Suppressor macrophage (primary cell): Measurements from ENCODE around the gene ITPK1.

ENCODE experiments used
- DNase-seq, 4 experiments: peaks; one replicate each; pipeline ENCODE4 v3.0.0-alpha.2; 2020 to 2022

The ITPK1 gene

DNA sequence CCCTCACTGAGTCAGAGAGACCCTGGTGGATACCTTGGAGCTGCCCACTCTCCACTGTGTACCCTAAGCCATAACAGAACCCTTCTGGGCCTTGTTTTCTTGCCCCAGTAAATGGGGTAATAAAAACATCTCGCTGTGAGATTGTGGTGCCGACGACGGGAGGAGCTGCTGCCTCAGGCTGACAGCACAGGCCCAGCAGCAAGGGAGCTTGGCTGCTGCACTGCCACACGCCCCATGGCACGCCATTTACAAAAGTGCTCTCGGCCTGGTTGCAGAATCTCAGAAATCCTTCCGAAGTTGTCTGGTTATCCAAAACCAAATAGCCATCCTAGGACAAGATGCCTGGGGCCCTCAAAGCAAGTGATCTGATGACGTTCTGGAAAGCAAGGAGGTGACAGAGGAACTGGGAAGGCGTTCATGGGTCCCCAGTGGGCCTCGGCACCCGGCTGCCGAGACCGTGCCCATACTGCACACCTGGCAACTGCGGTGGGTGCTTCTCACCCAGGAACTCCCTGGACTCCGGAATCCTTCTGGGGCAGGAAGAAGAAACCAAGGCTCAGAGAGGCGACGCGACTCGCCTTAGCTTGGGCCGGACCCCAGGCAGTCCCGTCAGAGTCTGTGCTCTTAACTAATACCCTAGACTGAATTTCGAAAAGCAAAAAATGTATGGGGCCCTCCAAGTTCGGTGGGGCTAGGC, 166.1 kb downstream of the ITPK1 start:
- no peak for DNase-seq

DNA sequence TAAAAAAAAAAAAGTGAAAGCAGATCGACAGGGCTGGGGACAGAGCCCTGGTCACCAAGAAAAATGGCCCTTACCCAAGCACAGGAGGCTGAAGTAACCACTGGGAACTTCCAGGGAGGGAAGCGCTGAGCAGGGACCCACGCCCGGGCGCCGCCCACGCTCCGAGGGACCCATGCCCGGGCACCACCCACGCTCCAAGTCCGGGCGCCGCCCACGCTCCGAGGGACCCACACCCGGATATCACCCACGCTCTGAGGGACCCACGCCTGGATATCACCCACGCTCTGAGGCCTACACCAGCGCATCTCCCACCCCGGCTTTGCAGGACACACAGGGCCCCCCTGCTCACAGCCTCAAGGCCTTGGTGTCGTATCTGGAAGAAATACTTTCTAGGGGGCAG, 167.1 kb downstream of the ITPK1 start:
- DNase-seq, result no peak

DNA sequence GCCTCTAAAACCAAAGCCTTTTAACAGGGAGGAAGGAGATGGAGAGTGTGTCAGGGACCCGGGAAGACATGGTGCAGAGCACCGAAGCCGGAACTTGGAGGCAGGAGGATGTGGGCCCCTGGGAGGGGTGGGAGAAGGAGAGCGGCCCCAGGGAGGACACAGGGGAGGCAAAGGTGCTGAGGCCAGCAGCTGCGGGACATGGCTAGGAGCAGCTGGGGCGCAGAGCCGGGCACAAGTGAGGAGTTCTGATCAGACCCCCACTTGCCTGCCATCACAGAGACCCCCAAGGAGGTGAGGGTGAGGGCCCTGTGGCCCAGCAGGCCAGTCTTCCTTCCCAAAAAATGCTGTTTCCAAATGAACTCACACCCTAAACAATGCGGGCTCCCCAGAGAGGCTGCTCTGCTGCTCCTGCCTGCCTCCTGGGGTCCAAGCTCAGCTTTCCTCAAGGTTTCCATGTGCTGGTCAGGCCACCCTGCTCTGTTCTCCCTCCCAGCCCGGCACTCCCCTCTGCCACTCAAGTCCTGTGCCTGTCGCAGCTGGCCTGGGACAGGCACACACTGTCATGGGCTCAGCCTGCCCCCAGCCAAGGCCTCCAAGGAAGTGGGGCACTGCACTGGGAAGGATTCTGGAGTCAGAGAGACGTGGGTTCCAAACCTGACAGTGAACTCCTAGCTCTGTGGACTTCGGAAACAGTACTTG, 168.7 kb downstream of the ITPK1 start:
- no peak for DNase-seq

DNA sequence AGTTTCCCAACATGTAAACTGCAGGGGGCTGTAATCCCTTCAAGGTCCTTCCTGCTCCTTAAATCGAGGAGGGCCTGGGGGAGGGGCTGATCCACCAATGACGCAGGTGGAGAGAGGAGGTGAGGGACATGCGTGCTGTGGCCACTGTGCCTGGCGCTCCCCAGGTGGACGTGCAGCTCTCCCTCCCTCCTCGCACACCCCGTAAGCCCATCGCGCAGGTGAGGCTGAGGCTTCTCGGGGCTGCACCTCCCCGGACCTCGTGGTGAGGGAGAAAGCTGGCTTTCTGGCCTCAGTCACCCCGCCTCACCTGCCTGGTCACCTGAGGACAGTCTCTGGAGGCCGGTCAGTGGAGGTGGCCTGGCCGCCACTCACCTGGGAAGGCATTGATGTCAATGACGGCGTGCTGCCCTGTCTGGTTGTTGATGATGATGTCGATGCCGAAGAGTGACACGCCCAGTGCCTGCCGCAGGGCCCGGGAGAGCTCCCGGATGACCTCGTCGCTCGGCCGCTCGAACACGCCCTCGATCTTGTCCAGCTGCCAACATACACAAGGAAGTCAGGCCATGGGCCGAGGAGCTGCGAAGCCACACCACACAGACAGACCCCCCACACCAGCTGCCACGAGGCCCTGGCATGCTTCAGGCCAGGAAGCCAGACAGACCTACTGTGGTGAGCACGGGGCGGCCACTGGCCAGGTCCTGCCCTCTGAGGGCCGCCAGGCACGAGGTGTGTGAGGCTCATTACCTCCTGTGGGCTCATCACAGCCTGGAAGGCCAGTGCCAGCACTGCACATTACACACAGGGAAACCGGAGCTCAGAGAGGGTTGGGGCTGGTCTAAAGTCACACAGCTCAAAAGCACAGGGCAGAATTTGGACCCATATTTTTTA, 169.5 kb downstream of the ITPK1 start:
- no peak for DNase-seq

DNA sequence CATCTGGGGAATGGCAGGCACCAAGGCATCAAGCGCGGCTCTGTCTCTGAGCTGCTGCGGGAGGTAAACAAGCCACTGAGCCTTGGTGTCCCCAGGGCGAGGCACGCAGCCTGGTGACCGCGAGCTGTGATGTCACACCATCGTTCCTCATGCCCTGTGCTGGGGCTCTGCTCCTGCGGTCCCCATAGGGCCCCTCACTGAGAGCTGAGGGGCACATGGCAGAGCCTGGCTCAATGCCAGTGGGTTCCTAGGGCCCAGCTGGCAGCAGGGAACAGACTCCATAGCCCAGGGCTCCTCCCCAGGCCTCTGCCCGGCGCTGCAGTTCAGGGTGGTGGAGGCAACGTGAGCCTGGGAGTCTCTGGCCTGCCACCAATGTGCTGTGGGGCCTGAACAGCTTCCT, 170.2 kb downstream of the ITPK1 start:
- no peak for DNase-seq

GRCh38 chr14:92944976-92945375, 170.7 kb downstream of the ITPK1 start:
- no peak for DNase-seq

- no peak for DNase-seq
Observed at GRCh38 chr14:92943855-92944570, 171.7 kb downstream of the ITPK1 start.

GRCh38 chr14:92942976-92943710, 172.6 kb downstream of the ITPK1 start:
- no peak for DNase-seq

- no peak for DNase-seq
Observed at GRCh38 chr14:92942576-92942975, 173.1 kb downstream of the ITPK1 start.

DNA sequence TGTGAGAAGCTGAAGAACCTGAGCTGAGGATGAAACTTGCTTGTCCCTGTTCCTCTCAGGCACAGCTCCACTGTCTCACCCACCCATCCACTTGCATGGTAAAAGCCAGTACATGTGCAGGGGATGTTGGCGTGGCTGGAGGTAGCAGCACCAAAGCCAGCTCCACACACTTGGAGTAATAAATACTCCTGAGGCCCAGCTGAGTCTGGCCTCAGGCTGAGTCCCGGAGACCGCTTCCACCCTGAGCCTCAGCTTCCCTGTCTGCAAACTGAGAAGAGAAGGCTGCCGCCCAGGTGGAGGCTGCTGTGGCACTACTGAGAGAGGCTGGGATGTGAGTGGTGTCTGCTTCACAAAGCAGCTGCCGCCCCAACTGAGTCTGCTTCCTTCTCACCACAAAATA, 173.6 kb downstream of the ITPK1 start:
- no peak for DNase-seq

DNA sequence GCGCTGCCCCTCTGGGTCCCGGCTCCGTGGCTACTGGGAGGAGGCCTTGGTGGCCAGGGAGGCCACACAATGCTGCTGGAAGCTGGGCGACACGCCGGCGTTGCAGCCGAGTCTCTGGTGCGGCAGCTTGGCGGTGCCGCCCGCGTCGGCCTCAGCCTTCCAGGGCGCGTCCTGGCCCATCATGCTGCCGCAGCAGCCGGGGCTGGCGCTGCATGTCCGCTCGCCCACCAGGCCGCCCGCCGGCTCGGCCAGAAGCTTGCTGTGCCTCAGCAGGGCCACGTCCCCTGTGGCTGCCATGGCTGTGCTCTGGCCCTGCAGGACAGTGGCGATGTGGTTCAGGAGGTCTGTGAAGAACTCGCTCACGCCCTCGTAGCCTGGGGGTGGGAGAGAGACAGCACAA, 174.2 kb downstream of the ITPK1 start:
- DNase-seq, result no peak

DNA sequence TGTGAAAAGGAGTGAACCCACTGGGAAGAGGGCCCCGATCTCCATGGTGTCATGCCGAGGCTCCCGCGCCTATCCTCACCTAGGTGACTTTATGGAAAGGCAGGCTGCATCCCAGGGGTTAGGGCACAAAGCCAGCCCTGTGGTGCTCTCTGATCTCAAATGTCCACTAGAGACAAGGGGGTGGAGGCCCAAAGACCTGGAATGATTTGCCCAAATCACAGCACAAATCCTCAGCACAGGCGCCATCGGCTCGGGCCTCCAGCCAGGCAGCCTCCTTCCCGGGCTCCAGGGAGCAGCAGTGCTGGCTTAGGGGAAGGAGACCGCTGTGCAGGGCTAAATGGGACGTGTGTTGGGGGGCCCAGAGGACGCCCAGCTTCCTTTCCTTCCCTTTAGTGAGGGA, 175.2 kb downstream of the ITPK1 start:
- no peak for DNase-seq

GRCh38 chr14:92939699-92940098, 176.0 kb downstream of the ITPK1 start:
- DNase-seq, result no peak

- no peak for DNase-seq
Observed at GRCh38 chr14:92938890-92939671, 176.6 kb downstream of the ITPK1 start.

- no peak for DNase-seq
Observed at GRCh38 chr14:92938235-92938875, 177.4 kb downstream of the ITPK1 start.

DNA sequence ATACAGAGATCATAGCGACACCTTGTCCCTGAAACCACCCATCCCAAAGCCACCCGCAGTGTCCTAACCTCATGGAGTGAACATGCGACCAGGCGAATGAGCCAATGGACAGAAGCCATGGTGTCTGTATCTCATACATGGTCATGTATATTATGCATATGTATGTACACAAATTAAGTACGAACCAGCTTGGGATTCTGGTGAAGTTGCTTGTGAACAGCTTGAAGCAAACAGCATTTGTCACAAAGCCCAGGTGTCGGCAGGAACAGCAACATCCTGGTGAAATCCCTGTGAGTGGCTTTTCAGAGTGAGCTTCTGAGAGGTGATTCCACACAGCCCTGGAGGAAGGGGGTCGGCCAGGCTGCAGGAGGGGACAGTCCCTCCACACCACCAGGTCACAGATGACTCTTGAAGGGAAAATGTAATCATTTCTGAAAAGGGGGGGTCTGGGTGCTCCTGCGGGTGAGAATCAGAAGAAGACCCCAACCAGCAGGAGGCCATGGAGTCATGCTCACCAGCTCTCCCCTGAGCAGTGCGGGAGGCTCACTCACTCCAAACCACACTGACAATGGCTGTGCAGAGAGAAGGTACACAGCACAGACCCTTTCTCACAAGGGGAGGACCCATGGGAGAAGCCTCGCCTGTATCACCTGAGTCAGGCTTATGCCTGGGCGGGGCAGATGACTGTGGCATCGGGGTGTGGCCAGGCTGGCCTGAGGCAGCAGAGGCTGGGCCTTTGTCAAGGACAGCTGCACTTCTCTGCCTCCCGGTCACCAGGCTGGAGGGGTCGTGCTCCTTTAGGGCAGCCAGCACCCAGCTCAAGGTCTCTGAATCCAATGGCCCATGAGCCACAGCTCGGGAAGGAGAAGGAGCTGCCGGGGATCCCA, 178.4 kb downstream of the ITPK1 start:
- DNase-seq, result no peak

DNA sequence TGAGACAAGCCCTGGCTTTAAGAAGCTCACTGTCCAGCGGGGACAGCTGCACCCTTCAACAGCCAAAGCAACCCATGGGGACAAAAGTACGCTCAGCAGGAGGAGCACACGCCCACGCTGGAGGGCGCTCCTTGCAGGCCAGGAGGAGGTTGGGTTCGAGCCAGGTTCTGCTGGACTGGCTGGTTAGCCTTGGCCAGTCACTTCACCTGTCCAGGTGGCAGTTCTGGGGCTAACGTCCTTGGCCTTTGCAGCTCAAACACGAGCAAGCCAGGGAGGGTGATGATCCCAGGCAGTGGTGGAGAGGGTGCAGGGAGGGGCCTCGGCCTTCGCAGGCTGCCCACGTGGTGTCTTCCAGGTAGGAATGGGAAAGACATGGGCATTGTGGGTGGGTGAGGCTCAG, 179.6 kb downstream of the ITPK1 start:
- DNase-seq, result no peak

GRCh38 chr14:92935446-92935845, 180.3 kb downstream of the ITPK1 start:
- DNase-seq, result no peak

GRCh38 chr14:92934196-92935085, 181.3 kb downstream of the ITPK1 start:
- no peak for DNase-seq
